HG03354 (cell line): Measurements from ENCODE around the gene PNP.
"Not testable (repeated sequence)": the region's sequence is repeated elsewhere in the genome, so short reads cannot be mapped to it uniquely, and the experiment has no call there.

Experiments
- ATAC-seq: cut with Tn5 transposase; IDR thresholded peaks from one replicate; pipeline ENCODE4 v1.9.1; 2021; ENCODE audit warnings: mild to moderate bottlenecking; ENCODE audit not compliant: unreplicated experiment, poor library complexity, severe bottlenecking

The PNP gene

GRCh38 chr14:20469242-20469889 is at the start of gene PNP:
PNP (plus strand) TSS chr14:20469406; CDS start chr14:20469525, 119 bp downstream.
- peak; percentile 94 for ATAC-seq

- no peak for ATAC-seq
Observed at GRCh38 chr14:20419419-20419818, 49.8 kb upstream of the PNP start.

GRCh38 chr14:20421267-20421666 is 47.9 kb upstream of the PNP start:
- no peak for ATAC-seq

- no peak for ATAC-seq
Observed at GRCh38 chr14:20422886-20423285, 46.3 kb upstream of the PNP start.

GRCh38 chr14:20424851-20425250 is 44.4 kb upstream of the PNP start:
- no peak for ATAC-seq

- peak; percentile 81 for ATAC-seq
Observed at GRCh38 chr14:20427231-20428009, 41.8 kb upstream of the PNP start.

GRCh38 chr14:20428010-20428365 is 41.2 kb upstream of the PNP start:
- ATAC-seq, result peak; percentile 37

- ATAC-seq, result no peak
Observed at GRCh38 chr14:20428802-20429201, 40.4 kb upstream of the PNP start.

GRCh38 chr14:20429801-20430669 is 39.2 kb upstream of the PNP start:
- no peak for ATAC-seq

GRCh38 chr14:20434701-20435581 is 34.3 kb upstream of the PNP start:
- no peak for ATAC-seq

- no peak for ATAC-seq
Observed at GRCh38 chr14:20435582-20436362, 33.4 kb upstream of the PNP start, which contains the start of gene KLHL33. KLHL33 (minus strand) TSS chr14:20436166; CDS start chr14:20435811, 355 bp downstream.

- no peak for ATAC-seq
Observed at GRCh38 chr14:20436363-20436755, 32.8 kb upstream of the PNP start.

- peak; percentile 60 for ATAC-seq
Observed at GRCh38 chr14:20438664-20439063, 30.5 kb upstream of the PNP start.

GRCh38 chr14:20440465-20440864 is 28.7 kb upstream of the PNP start:
- no peak for ATAC-seq

- ATAC-seq, result no peak
Observed at GRCh38 chr14:20440882-20441281, 28.3 kb upstream of the PNP start.

- no peak for ATAC-seq
Observed at GRCh38 chr14:20441461-20441860, 27.7 kb upstream of the PNP start.

- not testable (repeated sequence) for ATAC-seq
Observed at GRCh38 chr14:20443650-20444049, 25.6 kb upstream of the PNP start.

GRCh38 chr14:20446889-20447288 is 22.3 kb upstream of the PNP start:
- ATAC-seq, result no peak

- not testable (repeated sequence) for ATAC-seq
Observed at GRCh38 chr14:20452831-20453230, 16.4 kb upstream of the PNP start.
